GM21528 (cell line): ENCODE measurements around the gene NEURL2.
A peak's percentile ranks its signal among the peaks of the same experiment; 100 is the strongest.
"Not testable (repeated sequence)": the region's sequence is repeated elsewhere in the genome, so short reads cannot be mapped to it uniquely, and the experiment has no call there.

Source experiments
- ATAC-seq: cut with Tn5 transposase; IDR thresholded peaks from one replicate; pipeline ENCODE4 v1.9.1; 2021; ENCODE audit warnings: mild to moderate bottlenecking, moderate library complexity; ENCODE audit not compliant: unreplicated experiment, low FRiP score

NEURL2 gene, protein sequence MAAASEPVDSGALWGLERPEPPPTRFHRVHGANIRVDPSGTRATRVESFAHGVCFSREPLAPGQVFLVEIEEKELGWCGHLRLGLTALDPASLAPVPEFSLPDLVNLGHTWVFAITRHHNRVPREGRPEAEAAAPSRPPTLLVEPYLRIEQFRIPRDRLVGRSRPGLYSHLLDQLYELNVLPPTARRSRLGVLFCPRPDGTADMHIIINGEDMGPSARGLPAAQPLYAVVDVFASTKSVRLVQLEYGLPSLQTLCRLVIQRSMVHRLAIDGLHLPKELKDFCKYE

DNA sequence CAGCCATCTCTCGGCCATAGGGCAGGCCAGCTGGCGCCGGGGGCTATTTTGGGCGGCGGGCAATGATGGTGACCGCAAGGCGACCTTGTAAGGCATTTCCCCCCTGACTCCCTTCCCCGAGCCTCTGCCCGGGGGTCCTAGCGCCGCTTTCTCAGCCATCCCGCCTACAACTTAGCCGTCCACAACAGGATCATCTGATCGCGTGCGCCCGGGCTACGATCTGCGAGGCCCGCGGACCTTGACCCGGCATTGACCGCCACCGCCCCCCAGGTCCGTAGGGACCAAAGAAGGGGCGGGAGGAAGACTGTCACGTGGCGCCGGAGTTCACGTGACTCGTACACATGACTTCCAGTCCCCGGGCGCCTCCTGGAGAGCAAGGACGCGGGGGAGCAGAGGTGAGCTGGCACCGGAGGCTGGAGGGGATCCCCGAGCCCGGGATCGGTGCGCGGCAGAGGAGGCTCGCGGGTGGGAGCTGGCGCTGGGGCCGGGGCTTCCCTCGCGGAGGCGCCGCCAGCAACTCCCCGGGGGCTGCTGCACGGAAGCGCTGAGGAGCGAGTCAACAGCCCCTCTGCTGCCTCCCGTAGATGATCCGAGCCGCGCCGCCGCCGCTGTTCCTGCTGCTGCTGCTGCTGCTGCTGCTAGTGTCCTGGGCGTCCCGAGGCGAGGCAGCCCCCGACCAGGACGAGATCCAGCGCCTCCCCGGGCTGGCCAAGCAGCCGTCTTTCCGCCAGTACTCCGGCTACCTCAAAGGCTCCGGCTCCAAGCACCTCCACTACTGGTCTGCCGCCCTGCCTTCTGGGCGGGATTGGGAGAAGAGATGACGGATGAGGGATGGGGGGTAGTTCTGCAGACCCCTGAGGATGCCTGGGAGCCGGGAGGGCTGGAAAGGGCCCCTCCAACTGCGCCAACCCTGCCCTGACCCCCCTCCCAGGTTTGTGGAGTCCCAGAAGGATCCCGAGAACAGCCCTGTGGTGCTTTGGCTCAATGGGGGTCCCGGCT lies at the start of gene NEURL2, which contains the start of gene CTSA:
Gene NEURL2 (minus strand): TSS at position 224 of the 999 bp plus-strand sequence. CDS start 217 bp downstream, at position 7.
Gene CTSA (plus strand): TSS at position 351 of the 999 bp plus-strand sequence. CDS start 234 bp downstream, at position 585.
- ATAC-seq = peak; percentile 72

DNA sequence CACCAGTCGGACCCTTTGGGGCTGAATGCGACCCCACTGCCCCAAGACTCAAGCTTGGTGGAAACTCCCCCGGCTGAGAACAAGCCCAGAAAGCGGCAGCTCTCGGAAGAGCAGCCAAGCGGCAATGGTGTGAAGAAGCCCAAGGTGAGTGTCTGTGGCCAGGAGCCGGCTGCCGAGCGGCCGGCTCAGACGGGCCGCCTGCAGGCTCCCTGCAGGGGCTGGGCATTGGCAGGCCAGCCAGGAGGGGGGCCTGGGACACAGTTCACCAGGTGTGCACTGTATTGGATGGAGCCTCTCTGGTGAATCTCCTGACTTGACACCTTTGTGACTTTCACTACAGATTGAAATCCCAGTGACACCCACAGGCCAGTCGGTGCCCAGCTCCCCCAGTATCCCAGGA lies 49.5 kb upstream of the NEURL2 start:
- no peak for ATAC-seq

DNA sequence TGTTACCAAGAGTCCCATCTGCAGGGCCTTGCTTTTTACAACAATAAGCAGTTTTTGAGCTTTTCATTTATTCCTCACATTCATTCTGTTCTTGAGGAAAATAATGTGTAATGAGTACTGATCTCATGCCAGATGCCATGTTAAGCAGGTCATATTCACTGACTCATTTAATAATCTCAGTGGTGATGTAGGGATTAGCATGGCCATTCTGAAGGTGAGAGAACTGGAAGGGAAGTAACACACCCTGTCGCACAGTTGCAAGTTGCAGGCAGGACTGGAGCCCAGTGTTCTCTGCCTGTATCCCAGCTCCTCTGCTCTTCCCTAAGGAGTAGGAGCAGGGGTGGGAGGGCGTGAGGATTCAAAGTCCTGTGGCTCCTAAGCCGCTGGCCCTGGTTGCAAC lies 49.0 kb upstream of the NEURL2 start:
- no peak for ATAC-seq

DNA sequence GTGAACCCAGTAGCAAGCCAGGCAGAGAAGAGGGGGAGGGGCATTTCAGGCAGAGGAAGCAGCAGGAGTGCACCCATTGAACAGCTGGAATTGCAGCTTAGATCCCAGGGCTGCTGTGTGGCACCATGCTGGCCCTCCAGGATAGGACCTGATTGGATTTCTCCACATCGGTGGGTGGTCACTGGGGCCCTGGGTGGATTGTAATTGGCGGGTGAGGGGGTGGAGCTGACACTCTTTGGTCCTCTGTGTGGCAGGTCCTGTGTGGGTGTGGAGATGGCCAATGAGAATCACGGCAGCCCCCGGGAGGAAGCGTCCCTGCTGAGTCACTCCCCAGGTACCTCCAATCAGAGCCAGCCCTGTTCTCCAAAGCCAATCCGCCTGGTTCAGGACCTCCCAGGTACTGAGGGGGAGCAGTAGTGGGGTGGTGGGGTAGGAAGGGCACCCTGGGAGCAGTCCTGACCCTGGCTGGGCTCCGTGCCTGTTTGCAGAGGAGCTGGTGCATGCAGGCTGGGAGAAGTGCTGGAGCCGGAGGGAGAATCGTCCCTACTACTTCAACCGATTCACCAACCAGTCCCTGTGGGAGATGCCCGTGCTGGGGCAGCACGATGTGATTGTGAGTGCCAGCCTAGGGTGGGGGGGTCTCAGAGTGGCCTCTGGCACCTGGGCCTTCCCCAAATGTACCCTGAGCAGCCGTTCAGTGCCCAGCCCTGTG lies 47.9 kb upstream of the NEURL2 start:
- no peak for ATAC-seq

DNA sequence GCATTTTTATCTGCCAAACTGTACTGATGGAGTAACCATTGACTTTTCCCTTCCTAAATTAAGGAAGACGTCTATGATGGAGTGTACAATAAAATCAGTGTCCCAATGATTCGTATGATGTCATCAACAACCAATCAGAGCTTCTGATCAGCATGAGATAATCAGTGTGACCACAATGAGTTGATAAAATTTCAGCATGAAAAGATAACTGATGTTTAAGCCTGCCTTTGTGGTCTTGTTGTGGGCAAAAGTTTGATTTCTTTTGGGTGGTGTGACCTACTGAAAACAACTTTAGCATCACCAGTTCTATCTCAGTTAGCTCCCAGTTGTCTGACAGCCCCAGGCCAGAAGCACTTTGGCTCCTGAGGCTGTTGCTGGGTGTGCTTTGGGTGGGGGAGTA lies 46.8 kb upstream of the NEURL2 start:
- no peak for ATAC-seq

DNA sequence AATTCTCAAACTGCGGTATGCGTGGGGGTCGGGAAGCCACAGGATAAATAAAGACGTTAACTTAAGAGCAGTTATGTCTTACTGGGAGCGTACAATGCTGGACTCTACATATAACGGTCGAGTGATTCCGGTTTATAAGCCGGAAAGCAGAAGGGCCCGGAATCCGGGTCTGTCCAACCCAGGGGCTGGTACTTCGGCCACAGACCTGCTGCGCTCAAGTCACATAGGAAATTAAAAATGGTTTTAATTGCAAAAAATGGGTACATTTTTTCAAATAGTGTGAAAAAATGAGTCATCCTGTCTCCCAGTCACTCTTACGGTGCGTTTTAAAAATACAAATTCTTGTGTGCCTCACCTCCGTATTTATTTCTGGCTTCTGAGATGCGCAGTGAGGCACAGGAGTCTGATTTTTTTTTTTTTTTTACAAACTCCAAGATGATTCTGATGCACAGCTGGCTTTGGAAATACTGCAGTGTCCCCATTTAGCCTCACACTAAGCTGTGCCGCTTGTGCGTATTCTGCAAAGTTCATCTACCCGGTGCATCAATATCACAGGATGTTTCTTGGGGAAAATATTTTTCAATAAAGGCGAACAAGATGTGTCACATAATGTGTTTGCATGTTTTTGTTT lies 44.5 kb upstream of the NEURL2 start:
- peak; percentile 18 for ATAC-seq

DNA sequence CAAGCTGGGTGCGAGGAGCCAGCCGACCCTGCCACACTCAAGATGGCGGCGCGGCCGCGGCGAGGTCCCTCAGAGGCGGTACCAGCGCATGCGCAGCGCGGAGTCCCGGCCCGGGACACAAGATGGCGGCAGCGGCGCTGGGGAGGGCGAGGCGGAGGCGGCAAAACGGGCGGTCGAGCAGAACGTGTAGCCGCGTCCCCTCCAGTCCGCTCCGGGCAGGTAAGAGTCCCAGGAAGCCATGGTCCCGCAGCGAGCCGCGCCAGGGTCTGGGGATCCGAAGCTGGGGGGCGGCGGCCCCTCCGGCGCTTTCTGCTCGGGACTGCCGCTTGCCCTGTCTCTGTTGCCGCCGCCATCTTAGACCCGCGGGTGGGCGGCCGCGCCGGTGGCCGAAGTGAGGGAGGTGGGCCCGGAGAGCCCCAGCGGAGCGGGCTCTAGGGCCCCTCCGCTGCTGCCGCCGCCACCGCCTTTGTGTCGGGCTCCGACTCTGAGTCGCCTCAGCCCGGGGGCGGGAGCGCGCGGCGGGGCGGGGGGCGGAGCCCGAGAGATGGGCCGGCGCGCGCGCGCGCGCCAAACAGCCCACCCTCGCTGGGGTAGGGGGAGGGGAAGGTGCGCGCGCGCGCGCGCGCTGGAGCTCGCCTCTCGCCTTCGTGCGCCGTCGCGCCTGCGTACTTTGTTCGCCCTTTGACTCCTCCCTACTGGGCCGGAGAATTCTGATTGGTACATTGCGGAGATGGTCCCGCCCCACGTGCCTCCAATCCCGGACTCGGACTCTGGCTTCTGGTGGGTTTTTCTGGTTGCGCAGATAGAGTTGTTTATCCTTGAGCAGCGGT lies 43.8 kb upstream of the NEURL2 start, which contains the start of gene PCIF1:
Gene PCIF1 (plus strand): TSS at position 98 of the 830 bp plus-strand sequence. CDS start 4,317 bp downstream, outside the sequence.
- ATAC-seq = peak; percentile 71

DNA sequence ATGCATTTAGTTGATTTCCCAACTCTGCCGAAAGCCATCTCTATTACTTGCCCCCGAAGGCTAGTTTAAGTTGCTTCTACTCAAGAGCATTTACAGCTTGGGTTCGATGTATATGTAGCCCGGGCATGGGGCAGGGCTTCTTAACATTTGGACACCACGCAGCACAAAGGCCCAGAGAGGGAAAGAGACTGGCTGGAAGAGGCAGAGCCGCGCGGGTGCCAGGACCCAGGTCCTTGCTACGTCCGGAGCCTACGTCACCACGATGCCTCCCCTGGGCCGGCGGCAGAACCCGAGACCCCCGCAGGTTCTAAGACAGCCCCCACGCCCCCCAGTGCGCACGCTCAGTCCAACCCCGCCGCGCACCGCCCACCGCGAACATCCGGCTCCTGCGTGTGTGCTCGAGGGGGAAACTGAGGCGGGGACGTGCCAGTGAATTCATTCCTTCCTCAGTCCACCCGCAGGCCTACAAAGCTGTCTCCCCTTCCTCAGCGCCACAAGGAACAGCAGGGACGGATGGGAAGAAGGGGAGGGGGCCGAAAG lies 43.1 kb upstream of the NEURL2 start:
- ATAC-seq = peak; percentile 13

DNA sequence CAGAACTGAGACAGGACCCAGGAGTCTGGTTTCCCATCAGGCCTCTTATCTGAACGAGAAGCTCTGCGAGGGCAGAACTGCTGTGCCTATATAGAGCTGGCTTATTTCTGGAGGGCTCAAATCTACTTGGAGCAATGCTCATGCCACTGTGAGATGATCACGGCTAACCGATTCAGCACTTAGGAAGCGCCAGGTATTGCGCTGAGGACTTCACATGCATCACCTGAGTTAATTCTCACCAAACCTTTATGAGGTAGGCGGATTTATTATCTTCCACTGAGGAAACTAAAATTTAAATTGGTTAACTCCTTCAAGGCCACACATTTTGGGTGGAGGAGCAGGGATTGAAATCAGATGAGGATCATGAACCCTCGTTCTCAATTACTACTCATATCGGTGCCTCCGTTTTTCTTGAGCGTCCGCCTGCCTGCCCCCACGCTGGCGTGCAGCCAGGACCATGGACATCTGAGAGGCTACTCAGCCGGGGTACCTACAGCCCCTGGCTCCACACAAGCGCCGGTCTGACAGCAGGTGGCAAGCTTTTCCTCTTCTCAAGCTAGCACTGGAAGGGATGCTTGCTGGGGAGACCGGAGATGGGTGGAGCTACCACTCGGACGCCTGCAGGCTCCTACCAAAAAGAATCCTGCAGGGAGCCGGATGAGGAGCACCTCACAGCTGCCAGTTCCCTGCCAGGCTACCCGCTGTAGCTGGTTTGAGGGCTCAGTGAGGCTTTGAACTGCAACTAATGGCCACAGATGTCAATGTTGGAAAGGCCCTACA lies 42.4 kb upstream of the NEURL2 start:
- no peak for ATAC-seq

DNA sequence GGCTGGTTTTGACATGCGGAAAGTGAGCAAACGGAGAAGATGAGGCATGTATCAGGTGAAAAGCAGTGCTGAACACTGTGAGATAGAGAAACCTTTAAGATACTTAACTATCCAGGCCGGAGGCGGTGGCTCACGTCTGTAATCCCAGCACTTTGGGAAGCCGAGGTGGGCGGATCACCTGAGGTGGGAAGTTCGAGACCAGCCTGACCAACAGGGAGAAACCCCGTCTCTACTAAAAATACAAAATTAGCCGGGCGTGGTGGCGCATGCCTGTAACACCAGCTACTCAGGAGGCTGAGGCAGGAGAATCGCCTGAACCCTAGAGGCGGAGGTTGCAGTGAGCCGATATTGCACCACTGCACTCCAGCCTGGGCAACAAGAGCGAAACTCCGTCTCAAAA lies 40.7 kb upstream of the NEURL2 start:
- ATAC-seq = not testable (repeated sequence)

DNA sequence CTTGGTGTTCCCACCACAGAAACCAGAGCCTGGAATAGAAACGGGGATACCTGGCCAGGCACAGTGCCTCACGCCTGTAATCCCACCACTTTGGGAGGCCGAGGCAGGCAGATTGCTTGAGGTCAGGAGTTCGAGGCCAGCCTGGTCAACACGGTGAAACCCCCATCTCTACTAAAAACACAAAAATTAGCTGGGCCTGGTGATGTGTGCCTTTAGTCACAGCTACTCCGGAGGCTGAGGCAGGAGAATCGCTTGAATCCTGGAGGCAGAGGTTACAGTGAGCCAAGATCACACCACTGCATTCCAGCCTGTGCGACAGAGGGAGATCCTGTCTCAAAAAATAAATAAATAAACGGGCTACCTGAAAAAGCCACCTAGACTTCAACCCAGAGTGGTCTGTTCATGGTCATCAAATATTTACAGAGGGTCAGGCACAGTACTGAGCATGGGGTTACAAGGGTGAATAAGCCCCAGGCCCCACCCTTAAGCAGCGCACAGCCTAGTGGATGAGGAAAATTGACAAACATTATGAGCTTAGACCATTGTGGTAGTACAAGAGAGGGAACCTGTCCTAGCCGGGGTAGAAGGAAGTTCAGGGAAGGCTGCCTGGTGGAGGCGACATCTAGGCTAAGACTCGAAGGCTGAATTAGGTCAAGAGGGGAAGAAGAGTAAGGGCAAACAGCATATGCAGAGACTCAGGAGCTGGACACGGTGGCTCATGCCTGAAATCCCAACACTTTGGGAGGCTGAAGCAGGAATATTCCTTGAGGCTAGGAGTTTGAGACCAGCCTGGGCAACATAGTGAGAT lies 36.3 kb upstream of the NEURL2 start:
- ATAC-seq = no peak

DNA sequence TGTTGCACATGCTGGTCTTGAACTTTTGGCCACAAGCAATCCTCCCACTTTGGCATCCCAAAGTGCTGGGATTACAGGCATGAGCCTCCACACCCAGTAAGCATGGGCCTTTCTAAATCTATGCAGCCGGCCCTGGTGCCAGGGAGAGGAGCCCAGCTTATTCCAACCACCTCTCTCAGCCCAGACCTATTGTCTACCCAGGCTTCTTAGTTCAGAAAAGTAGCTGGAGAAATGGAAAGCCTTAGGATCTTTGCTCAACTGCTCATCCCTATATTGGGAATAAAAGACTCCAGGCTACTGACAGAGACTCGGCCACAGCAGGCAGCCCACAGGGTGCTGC lies 35.7 kb upstream of the NEURL2 start:
- ATAC-seq = no peak

DNA sequence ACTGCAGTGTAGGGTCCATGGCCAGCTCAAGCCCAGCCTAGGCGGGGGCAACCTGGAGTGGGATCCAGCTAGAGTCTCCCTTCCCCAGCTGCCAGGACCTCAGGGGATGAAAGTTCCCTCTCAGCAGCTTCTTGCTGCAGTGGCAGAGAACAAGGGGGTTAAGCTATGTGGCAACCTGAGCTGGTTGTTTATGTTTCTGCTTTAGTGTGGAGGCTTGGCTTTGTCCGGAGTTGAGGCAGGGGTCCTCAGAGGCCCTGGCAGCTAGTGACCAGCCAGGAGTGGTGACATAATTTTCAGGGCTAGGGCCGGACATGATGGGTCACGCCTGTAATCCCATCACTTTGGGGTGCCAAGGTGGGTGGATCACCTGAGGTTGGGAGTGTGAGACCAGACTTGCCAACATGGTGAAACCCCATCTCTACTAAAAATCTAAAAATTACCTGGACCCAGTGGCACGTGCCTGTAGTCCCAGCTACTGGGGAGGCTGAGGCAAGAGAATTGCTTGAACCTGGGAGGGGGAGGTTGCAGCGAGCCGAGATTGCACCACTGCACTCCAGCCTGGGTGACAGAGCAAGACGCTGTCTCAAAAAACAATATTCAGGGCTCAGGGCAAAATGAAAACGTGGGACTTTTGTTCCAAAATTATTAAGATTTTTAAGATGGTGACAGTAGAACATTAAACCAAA lies 35.0 kb upstream of the NEURL2 start:
- no peak for ATAC-seq

DNA sequence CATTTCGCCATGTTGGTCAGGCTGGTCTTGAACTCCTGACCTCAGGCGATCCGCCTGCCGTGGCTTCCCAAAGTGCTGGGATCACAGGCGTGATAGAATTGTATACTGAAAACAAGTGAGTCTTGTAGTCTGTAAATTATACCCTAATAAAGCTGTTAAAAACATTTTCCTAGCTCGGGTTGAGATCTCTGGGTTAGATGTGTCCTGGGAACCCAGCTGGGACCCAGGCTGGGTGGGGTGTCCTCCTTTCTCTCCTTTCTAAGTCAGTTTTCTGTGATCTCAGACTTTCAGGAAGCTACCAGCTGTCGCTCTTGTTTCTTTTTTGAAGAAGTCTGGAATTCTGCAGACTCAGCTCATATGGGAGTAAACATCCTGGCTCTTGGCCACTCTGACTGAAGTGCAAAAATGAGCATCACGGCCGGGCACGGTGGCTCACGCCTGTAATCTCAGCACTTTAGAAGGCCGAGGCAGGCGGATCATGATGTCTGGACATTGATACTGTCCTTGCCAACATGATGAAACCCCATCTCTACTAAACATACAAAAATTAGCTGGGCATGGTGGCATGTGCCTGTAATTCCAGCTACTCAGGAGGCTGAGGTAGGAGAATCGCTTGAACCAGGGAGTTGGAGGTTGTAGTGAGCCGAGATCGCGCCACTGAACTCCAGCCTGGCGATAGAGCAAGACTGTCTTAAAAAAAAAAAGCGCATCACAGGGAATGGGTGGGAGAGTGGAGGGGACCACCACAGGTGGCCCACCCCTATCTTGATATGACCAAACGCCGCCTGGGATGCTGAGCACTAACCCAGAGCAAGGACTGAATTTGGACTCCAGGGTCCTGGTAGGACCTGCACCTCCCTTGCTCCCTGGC lies 33.6 kb upstream of the NEURL2 start:
- no peak for ATAC-seq

DNA sequence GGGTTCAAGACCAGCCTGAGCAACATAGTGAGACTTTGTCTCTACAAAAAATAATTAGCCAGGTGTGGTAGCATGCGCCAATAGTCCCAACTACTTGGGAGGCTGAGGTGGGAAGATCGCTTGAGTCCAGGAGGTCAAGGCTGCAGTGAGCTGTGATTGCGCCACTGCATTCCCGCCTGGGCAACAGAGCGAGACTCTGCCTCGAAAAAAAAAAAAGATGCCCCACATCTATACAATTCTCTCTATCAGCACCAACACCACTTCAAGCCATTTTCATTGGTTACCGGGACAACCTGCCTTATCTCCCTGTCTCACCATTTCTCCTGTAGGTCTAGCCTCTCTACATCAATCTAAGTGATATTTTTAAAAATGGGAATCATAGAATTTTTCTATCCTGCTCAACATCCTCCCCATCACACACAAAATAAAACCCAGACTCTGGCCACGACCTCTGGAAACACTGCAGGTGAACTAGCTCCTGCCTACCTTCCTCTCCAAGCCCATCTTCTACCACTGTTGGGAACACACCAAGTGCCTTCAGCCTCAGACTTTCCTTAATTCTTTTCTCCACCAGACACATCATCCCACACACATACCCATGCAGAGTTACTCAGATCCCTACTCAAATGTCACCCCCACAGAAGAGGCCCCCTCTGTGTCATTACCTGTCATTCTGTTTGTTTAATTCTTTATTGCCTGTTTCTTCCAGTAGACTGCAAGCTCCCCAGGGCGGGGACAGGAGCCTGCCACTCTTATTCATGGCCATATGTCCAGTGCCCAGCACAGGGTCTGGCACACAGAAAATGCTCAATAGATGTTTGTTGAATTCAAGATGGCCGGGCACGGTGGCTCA lies 30.6 kb upstream of the NEURL2 start:
- no peak for ATAC-seq
